Fibroblast of mammary gland (primary cell): ENCODE measurements around the gene CASZ1.

Experiments
- DNase-seq: peaks from one replicate; pipeline ENCODE4 v3.0.0-alpha.2; 2010; ENCODE audit warnings: low read depth
- H3K4me3 ChIP-seq: 2 replicates; pipeline ENCODE4 v1.5.1; 2011; ENCODE audit warnings: low read depth, mild to moderate bottlenecking, low read length, moderate library complexity; ENCODE audit not compliant: control insufficient read depth
- TF ChIP-seq, protein P1 (sequence below): conservative IDR thresholded peaks from 2 replicates; pipeline ENCODE4 v1.5.1; 2011; ENCODE audit warnings: low read depth, low read length, inconsistent platforms; ENCODE audit not compliant: control insufficient read depth, insufficient read depth

The CASZ1 gene

DNA sequence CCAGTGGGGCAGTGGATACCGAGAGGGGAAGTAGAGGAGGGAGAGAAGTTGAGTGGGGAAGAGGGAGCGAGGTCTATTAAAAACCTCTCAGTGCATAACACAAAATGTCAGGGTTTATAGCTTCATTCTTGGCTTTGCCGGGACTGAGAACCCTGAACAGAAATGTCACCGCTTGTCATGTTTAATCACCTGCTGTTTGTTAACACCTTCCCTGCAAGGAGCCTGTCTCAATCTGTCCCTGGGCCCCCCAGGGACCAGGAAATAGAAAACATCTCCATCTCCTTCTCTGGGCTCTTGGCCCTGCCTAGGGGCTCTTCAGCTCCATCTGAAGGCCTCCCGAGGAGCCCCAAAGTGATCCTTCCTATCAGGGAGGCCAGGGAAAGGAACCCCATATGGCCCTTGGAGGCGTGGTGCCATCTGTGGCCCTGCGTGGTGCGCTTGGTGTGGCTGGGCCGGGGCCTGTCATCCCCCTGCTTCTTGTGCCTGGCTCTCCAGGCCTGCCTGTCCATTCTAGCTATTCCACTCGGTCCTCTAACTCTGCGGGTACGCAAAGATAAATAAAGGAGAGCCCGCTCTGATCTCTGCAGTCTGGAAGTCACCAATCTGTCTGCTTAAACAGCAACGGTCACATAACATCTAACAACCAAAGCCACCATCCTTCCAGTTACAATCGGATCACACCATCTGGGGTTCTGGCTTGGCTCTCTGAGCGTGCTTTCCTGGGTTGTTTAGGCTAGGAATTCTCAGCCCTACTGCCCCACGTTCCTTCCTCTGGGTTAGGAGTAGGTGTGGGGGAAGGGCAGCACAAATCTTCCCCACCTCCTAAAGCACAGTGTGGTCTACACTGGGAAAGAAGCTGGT lies 113.8 kb downstream of the CASZ1 start:
- no peak for DNase-seq
- TF ChIP-seq, protein P1, sequence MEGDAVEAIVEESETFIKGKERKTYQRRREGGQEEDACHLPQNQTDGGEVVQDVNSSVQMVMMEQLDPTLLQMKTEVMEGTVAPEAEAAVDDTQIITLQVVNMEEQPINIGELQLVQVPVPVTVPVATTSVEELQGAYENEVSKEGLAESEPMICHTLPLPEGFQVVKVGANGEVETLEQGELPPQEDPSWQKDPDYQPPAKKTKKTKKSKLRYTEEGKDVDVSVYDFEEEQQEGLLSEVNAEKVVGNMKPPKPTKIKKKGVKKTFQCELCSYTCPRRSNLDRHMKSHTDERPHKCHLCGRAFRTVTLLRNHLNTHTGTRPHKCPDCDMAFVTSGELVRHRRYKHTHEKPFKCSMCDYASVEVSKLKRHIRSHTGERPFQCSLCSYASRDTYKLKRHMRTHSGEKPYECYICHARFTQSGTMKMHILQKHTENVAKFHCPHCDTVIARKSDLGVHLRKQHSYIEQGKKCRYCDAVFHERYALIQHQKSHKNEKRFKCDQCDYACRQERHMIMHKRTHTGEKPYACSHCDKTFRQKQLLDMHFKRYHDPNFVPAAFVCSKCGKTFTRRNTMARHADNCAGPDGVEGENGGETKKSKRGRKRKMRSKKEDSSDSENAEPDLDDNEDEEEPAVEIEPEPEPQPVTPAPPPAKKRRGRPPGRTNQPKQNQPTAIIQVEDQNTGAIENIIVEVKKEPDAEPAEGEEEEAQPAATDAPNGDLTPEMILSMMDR: no peak
- no peak overlapping the region for H3K4me3 ChIP-seq

- DNase-seq: no peak
- TF ChIP-seq, protein P1: no peak
- H3K4me3 ChIP-seq: no peak overlapping the region
Observed at GRCh38 chr1:10682108-10682445, 114.4 kb downstream of the CASZ1 start.

GRCh38 chr1:10681296-10682107 lies 114.9 kb downstream of the CASZ1 start:
- TF ChIP-seq, protein P1: no peak
- no peak for DNase-seq
- H3K4me3 ChIP-seq: no peak overlapping the region

- no peak for DNase-seq
- TF ChIP-seq, protein P1: no peak
- no peak overlapping the region for H3K4me3 ChIP-seq
Observed at GRCh38 chr1:10680487-10680886, 116.0 kb downstream of the CASZ1 start.

GRCh38 chr1:10679496-10680220 lies 116.8 kb downstream of the CASZ1 start:
- peak; percentile 26 for DNase-seq
- no peak overlapping the region for H3K4me3 ChIP-seq
- TF ChIP-seq, protein P1: no peak

GRCh38 chr1:10678852-10679251 lies 117.6 kb downstream of the CASZ1 start:
- no peak for DNase-seq
- no peak overlapping the region for H3K4me3 ChIP-seq
- TF ChIP-seq, protein P1: no peak
